Measurements from ENCODE around the gene MAPK8IP1. TPM values are rescaled to one million over a fixed set of nuclear protein-coding genes. Genes with fewer than 3 reads are reported as not detected.

MAPK8IP1 gene
- total and polyA plus RNA-seq, 2 donors (not counting 1 experiment from before 2014, with no cell fraction given), result 2.1 to 4.0 TPM

- Histone ChIP-seq H4K20me1 (ENCODE audit: control insufficient read depth, insufficient read depth, low read length, poor library complexity, severe bottlenecking) (peaks cover 37% of the 10 kb centered on the region), H3K36me3 (replicated peaks in 1 of 2; ENCODE audit: control extremely low read depth in 1 of 2, control insufficient read depth in 1 of 2, extremely low read depth in 1 of 2, insufficient read depth in 2 of 2, low read length in 1 of 2) (peaks cover 0 to 25% of the 10 kb centered on the region in 2 experiments), H3K27me3 (replicated peaks in 1 of 4; ENCODE audit: control extremely low read depth in 1 of 4, control insufficient read depth in 3 of 4, insufficient read depth in 4 of 4, low read length in 3 of 4) (no peaks in the 10 kb centered on the region), H3K4me2 (replicated peaks; ENCODE audit: low read depth, low read length, poor library complexity, severe bottlenecking) (peak overlapping the region; percentile 91), H3K4me3 (ENCODE audit: control extremely low read depth in 1 of 5, extremely low read depth in 1 of 5, insufficient read depth in 1 of 5, low read depth in 2 of 5, low read length in 4 of 5) (peak overlapping the region; percentile 63 to 95 (median 90)), H3K4me1 (ENCODE audit: control insufficient read depth in 2 of 2, insufficient read depth in 2 of 2, low read length in 2 of 2) (peaks cover 76 to 89% of the 10 kb centered on the region in 2 donors), H3K9ac (ENCODE audit: low read length) (peak overlapping the region; percentile 82), H2AFZ (ENCODE audit: insufficient read depth, low read depth, low read length, poor library complexity, severe bottlenecking) (no peak overlapping the region), H3K27ac (ENCODE audit: low read length in 2 of 2) (peak overlapping the region; percentile 92 to 93), H3K9me3 (ENCODE audit: control extremely low read depth in 1 of 3, control insufficient read depth in 2 of 3, insufficient read depth in 1 of 3, low read length in 2 of 3) (no peaks in the 10 kb centered on the region), H3K79me2 (ENCODE audit: control insufficient read depth, insufficient read depth, low read length) (peaks cover 89% of the 10 kb centered on the region)
- ChIA-PET POLR2A (interaction anchor here (10.9 kb wide), 1 partner anchor 11 kb away, joined by 162 read pairs; the partner anchor contains the start of genes LARGE2 and PEX16), CTCF (interaction anchor here (3.4 to 11.4 kb wide), 3 partner anchors 11 to 74 kb away, joined by 17 to 98 read pairs (median 50); partner anchors contain the start of genes LARGE2 and PEX16)
- intact Hi-C loops (cut with micrococcal nuclease), result loop anchor here (2.0 to 10.0 kb wide), 4 partner anchors 75 to 1623 kb away; partner anchors contain the start of genes CELF1, PHF21A and SLC35C1
- peaks cover 96% of the 10 kb centered on the region for H3K4me1 Mint-ChIP-seq
- 61% methylated on average over 4 of the region's 8 CpGs for WGBS (ENCODE audit: insufficient coverage)
- peak; percentile 16 for DNase-seq
- peak overlapping the region; percentile 92 for H3K27ac Mint-ChIP-seq
- no peak for ATAC-seq (ENCODE audit: low read depth)
- peak overlapping the region; percentile 95 for H3K4me3 Mint-ChIP-seq
- no peaks in the 10 kb centered on the region for H3K9me3 Mint-ChIP-seq (ENCODE audit: insufficient read depth)
- no peaks in the 10 kb centered on the region for H3K27me3 Mint-ChIP-seq
- TF ChIP-seq EZH2 (IDR thresholded peaks at IDR 0.05; ENCODE audit: borderline replicate concordance, insufficient read depth, low read depth, low read length, poor library complexity, severe bottlenecking) (no peak), CTCF (IDR thresholded peaks at IDR 0.05) (no peak)
Measured at GRCh38 chr11:45932217-45932616, 46.8 kb downstream of the MAPK8IP1 start.

Data from B cell (primary cell).